ENCODE measurements around the gene DAGLA.

Gene DAGLA

DNA sequence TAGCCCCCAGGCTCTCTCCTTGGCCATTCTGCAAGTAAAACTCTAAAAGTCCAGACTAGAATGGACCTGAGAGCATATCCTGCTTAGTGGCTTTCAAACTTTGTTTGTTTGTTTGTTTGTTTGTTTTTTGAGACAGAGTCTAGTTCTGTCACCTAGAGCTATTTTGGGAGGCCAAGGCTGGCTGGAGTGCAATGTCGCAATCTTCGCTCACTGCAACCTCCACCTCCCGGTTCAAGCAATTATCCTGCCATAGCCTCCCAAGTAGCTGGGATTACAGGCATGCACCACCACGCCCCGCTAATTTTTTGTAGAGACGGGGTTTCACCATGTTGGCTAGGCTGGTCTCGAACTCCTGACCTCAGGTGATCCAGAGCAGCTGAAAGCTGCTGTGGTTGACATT is 28.9 kb downstream of the DAGLA start:
- no peak for DNase-seq (ENCODE audit: low read depth, low spot score)

DNA sequence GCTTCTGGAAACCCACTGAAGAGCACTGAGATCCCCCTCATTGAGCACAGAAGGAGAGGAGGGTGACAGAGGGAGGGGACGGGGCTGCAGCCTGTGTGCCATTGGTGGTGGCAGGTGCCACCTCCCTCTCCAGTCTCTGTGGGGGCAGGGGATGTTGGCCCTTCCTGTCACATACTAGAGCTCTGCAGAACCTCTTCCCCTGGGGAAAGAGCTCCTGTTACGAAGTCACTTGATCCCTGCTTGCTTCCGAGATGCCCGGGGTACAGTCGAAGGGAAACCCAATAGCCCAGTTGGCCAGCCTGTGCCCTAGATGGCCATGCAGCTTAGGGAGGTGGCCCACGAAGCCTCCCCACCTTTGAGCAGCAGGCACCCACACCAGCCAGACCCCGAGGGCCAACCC is 29.4 kb downstream of the DAGLA start:
- no peak for DNase-seq (ENCODE audit: low read depth, low spot score)

DNA sequence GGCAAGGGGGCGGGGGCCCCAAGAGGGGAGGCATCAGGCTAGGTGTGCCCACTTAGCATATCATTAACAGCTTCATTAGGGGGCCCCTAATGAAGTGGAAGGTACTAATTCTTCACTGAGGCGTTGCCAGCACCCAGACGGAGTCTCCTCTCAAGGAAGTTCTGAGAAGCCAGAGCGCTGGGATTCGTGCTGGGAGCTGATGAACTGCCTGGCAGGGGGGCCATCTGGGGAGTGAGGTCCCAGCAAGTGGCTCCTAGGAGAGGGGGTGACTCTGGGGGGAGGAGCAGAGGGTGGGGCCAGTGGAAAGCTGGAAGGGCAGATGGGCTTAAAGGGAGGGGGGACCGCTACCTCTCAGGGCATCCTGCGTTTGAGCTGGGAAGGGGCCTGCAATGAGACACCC is 29.8 kb downstream of the DAGLA start:
- no peak for DNase-seq (ENCODE audit: low read depth, low spot score)

DNA sequence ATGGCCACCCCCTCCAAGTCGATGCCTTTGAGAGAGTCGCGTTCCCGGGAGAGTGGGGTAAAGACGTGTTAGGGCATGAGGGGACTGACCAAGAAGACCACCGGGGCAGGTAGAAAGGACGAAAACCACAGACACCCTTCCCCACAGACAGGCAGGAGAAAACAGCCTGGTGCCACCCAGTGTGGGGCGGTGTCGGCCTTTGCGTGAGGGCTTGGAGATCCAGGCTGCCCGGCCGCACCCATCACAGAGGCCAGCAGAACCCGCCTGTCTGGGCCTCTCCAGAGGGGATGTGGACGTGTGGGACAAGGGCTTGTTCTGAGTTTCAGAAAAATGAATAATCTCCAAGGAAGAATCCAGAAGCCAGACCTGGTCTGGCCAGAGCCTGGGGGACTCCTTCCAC is 30.8 kb downstream of the DAGLA start:
- DNase-seq (ENCODE audit: low read depth, low spot score): no peak

DNA sequence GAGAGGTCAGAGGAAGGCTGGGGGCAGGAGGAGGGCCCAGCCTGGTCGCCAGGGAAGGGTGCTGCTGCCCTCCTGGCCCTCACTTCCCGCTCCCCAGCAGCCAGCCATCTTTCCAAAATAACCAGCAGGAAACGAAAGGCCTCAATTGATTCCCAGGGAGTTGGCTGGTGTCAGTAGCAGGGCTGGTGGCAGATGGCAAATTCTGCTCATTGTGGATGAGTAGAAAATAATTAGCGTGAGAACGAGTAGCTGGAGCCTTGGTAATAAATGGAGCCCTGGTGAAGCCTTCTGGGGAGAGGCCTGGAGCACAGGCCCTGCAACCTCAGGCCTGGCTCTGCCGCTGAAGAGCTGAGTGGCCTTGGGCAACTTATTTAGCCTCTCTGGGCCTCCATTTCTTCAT is 31.3 kb downstream of the DAGLA start:
- DNase-seq (ENCODE audit: low read depth, low spot score): no peak

DNA sequence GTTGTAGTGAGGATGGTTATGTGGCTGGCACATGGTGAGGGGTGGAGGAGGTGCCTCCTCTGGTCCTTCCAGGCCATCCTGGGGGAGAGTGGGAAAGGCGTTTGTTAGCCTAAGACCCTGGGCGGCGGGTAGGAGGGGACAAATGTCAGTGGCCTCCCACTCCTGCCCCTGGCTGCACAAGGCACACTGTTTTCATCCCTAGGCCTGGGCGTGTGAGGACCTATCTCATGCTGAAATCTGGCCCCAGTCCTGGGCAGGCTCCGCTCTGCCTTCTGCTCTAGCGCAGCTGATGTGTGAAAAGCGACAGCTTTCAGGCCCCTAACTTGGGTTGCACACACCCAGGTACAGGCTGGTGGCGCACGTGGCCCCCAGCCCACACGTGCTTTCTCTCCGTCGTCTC is 32.1 kb downstream of the DAGLA start:
- DNase-seq (ENCODE audit: low read depth, low spot score): no peak

DNA sequence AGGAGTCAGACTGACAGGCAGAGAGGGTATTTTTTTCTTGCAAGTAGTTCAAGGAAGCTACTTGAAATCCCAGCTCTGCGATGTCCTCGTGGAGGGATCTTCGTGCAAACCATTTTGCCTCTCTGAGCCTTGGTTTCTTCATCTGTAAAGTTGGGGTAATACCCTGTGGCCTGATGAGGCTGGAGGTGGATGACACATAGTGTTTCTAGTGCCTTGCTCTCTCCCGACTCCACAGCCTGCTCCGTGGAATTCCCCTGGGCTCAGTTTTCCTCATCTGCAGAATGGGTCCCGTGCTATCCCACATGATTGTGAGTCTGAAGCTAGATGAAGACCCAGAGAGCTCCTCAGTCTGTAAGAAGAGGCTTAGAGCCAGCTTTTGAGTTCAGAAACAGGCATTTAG is 32.7 kb downstream of the DAGLA start:
- no peak for DNase-seq (ENCODE audit: low read depth, low spot score)

DNA sequence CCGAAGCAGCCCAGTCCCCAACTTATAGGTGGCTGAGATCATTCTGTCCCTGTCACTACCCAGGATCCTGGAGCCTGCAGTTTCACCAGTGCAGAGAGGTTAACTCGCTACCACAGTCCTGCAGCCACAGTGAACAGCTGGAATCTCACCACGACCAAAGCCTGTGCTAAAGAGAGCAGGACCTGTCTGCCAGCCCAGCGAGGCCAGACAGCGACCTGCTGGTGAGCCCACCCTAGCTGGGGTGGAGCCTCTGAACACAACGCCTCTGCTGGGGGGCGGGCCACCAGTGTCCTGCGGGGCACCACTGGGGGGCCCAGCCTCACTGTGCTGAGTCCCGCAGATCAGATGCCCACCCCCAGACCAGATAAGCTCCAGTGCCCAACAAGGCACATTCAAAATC is 33.3 kb downstream of the DAGLA start:
- DNase-seq (ENCODE audit: low read depth, low spot score): no peak

DNA sequence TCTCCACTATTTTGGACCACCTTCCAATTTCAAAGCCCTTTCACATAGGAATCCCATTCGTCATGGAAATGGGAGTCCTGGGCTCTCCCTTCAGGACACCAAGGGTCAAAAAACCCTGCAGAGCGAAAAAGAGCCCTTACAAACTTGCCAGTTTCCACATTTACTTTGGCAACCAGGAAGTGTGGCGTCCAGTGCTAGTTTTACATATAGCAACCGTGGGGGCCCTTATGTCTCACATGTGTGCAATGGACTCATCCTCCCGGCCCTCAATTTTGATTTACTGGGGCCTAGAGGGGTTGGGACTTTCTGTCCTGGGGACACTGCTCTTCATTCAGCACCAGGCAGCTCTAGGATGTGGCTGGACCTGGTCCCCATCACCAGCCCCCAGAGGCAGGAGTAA is 33.7 kb downstream of the DAGLA start:
- no peak for DNase-seq (ENCODE audit: low read depth, low spot score)

DNA sequence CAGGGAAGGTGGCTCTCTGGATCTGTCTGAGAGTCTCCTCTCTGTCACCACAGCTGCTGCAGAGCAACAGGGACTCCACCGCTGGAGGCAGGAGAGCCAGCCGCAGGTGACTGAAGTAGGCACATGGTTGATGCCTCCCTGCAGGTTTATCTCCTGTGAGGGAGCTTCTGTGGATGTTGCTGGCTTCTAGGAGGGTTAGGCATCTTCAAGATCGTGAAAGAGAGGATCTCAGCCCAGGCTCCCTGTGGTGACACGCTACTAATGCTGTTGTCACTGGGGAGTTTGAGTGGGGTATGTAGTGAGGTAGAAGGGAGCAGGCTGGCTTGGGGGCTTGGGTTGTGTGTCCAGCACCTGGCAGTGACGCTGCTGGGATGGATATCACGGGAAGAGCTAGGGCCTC is 34.1 kb downstream of the DAGLA start:
- DNase-seq (ENCODE audit: low read depth, low spot score): no peak

DNA sequence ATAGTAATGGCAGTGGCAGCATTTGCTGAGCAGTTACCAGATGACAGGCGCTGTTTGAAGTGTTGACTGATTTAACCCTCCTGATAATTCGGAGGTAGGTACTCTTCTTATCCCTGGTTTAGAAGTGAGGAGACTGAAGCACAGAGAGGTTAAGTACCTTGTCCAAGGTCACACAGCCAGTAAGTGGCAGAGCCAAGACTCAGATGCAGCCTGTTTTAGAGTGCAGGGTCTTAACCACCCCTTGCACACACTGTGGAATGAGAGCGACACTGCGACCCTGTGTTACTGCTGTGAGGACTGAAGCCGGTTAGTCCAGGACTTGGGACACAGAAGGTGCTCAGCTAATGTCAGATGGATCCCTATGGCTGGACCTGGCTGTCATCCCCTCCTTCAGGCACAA is 34.7 kb downstream of the DAGLA start:
- DNase-seq (ENCODE audit: low read depth, low spot score): no peak

DNA sequence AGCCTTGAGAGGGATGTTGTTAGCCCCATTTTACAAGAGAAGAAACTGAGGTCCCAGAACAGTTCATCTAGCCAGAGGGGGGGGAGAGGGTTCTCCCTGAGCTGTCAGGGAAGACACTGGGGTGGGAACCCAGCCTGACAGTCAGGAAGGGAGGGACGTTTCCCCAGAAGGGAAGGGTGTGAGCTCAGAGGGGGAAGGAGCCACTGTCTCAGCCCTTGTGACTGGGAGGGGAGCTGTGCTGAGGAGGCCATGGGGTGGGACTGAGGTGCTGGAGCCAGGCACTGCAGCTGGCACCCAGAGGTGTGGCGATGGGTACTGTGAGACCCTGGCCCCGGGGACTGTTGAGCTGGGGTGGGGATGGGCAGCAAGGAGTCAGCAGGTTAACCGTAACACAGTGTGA is 35.7 kb downstream of the DAGLA start:
- no peak for DNase-seq (ENCODE audit: low read depth, low spot score)

DNA sequence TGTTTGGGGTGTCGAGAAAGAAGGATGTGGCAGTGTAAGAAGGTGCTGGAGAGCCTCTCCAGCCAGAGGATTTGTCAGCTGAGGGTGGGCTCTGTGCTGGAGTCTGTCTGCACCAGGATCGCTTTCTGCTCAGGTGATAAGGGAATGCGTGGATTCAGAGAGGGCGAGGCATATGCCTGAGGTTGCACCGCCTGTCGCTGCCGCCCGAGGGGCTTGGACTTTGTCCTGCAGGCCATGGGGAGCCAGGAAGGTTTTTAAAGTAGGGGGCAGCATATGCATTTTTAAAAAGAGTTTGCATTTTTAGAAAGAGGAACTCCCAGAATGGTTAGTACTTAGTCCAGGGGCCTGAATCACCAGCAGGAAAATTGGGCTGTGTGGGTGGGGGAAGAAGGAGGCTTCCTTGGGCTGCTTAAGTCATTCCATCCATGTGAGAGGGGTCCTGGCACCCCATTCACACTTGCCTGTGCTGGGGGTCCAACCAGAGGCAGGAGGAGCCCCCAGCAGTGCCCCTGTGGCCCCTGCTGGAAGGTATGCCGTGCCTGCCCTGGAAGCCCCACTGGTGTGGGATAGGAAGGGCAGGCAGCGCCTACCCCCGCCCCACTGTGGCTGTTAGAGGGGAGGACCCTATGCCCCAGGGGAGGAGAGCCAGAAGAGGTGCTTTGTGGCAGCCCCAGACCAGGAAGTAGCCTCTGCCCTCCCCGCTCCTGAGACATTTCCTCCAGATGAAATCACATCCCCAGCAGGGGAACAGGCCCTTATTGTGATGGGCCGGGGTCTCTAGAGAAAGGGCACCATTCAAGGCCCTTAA is 36.5 kb downstream of the DAGLA start:
- no peak for DNase-seq (ENCODE audit: low read depth, low spot score)

DNA sequence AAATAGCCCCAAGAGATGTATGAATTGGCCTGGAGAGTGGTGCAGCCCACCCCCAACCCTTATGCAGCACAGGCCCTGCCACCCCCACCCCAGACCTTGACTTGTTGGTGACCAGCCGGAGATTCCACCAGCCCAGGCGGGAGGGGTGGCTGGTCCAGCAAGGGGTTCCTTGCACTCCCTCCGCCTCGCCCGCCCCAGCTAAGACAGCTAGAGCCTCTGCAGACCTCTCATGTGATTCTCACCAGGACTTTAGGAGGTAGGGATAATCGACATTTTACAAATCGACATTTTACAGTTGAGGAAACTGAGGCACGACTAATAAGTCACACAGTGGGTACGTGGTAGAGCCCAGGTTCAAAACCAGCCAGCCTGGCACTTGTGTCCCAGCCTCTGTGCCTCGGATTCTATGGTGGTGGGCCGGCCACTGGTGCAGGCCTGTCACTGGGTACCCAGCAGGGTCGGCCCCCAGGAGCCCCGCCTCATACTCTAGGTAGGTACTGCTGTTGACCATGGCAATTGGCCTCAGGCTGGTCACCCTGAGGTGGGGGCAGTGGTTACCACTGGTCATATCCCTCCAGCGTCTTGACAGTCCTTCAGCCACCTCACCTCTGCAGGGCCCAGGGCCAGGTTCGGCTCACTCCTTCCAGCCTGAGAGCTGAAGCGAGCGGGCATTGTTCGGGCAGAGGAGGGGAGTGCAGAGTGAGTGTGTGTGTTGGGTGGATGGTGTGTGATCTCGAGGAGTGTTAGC is 37.3 kb downstream of the DAGLA start:
- DNase-seq (ENCODE audit: low read depth, low spot score): no peak

DNA sequence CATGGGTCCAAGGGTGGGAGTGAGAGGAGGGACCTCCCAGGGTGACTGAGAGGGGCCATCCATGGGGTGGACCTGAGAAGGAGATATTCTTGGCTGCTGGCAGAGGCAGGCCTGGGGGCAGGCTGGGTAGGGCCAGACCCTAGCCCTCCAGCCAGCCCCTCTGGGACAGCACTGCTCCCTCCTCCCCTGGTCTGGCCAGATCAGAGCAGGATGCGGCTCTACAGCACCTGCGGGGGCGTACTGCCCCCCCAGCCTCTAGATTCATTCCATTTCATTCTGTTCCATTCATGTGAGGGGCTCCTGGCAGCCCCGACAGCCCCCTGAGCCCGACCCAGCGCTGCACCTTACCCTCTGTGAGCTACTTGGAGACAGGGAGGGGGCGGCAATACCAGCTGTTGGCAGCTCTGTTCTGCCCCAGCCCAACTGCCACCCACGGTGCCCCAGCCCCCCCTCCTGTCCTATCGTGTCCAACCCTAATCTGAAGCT is 37.9 kb downstream of the DAGLA start:
- DNase-seq (ENCODE audit: low read depth, low spot score): no peak

DNA sequence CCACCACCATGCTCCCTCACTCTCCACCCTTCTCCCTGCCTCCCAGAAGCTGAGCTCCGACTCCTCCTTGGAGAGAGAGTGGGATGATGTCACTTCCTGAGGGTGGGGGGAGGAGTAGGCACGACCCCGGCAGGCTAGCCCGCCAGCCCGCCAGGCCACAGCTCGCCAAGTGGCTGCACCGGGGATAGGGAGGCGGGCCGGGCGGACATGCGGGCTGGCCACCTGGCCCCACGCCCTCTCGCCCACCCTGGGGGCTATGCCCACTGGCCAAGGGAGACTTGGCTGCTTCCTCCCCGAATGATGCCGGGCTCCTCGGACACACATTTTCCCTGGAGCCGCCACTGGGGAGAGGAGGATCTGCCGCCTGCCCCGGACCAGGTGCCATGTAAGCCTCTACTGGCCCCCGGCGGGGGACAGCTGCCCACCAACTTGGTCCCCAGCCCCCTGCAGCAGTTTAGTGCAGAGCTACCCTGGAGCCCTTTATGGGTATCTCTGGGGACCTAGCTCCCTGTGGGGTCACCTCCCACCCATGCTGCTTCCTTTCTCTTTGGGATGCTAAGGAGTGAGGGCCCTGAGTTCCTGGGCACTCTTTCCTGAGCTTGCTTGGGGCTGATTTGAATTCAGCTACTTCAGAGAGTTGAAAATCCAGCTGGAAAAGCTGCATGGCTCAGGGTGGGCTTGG is 38.6 kb downstream of the DAGLA start:
- peak; percentile 86 for DNase-seq (ENCODE audit: low read depth, low spot score)

DNA sequence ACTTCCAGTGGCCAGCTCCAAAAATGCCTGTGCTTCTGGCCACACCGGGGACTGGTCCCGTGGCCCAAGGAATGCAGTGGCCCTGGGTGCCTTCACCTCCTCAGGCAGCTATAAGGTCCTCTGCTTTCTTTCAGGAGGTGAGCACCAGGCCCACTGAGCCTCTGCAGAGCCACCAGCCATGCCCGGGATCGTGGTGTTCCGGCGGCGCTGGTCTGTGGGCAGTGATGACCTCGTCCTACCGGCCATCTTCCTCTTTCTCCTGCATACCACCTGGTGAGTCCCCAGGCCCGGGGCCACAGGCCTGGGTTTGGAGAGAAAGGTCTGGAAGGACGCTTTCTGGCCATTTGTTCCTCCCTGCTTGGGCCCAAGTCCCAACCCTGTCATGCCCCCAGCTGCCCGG is 39.8 kb downstream of the DAGLA start:
- DNase-seq (ENCODE audit: low read depth, low spot score): no peak

DNA sequence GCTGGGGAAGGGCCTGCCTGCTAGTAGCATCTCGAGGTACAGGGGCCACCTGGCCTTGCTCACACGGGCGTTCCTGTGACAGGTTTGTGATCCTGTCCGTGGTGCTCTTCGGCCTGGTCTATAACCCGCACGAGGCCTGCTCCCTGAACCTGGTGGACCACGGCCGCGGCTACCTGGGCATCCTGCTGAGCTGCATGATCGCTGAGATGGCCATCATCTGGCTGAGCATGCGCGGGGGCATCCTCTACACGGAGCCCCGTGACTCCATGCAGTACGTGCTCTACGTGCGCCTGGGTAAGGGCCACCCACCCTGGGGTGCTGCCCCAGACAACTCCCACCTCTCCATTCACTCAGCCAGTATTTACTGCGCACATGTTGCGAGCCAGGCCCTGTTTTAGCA is 40.4 kb downstream of the DAGLA start:
- DNase-seq (ENCODE audit: low read depth, low spot score): no peak

DNA sequence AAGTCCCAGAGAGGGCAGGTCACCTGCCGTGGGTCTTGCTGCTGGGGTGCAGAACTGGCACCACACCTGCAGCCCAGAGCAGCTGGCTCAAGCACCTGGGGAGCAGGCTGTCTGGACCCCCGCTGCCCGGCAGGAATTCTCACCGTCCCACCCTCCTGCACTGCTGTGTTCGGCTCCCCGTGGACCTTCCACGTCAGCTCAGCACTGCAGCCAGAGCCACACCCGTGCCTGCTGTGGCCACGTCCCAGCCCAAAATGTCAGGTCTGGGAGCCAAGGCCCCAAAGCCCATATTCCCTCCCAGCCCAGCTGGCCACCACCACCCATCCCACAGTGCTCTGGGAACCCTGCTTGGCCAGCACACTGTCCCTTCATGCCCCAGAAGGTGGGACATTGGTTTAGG is 44.2 kb downstream of the DAGLA start:
- DNase-seq (ENCODE audit: low read depth, low spot score): no peak

DNA sequence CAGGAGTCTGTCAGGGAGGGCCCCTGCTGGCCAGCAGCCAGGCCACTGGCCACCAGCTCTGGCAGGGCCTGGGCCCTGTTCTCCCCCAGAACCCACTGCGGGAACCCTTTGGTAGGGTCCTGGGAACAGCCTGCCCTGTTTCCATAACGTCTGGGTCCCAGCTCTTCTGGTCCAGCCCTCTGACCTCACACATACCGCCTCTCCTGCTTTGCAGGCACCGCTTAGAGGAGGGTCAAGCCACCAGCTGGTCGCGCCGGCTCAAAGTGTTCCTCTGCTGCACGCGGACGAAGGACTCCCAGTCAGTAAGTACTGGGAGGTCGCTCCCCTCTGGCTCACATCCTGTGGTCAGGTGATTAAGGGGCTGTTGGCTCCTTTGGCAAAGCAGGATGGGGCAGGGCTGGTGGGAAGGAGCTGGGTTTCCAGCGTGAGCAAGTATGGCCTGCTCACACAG is 45.6 kb downstream of the DAGLA start:
- DNase-seq (ENCODE audit: low read depth, low spot score): no peak

DNA sequence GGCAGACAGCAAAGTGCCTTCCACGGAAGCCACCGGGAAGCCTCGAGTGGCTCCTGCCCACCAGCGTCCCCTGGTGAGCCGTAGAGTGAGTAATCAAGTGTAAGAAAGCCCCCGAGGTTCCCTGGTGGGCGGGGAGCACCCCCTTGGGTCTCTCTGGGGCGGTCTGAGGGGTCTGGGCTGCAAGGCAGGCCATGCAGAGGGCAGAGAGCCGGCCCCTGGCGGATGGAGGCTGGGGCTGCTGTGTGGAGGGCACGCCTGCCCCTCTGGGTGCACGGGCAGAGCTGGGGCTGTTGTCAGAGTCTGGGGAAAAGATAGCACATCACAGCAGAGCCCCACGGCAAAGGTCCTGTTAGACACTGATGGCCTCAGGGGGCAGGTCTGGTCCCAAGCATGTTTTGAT is 46.6 kb downstream of the DAGLA start:
- DNase-seq (ENCODE audit: low read depth, low spot score): no peak

DNA sequence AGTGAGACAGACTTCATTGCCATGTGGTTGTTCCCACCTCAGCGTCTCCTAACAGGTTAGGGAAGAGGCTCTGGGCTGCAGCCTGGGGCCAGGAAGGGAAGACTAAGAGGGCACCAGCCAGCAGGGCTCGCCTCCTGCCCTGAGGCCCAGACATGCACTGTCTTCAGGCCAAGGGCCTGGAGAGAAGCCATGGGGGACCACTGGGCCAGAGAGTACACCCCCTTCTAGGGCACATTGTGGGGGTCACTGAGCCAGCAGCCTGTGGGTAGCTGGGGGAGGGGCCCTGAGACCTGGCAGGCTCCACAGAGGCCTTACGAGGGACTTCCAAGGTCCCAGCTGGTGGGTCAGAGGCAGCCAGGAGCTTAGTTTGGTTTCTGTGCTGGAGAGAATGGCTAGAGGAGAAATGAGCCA is 47.2 kb downstream of the DAGLA start:
- no peak for DNase-seq (ENCODE audit: low read depth, low spot score)
